OCI-LY7 (cell line): ENCODE results near the gene IFNGR2. TPM values are rescaled to one million over a fixed set of nuclear protein-coding genes. Genes with fewer than 3 reads are reported as not detected.

ENCODE experiments used
- BruUV-seq: library from RNA; stranded (reverse); fragments of 400-500 nt; replicated peaks from 2 replicates; lab custom pipeline; 2021; lab: Mats Ljungman, UMichigan
- CTCF ChIA-PET: fragments of 300-600 bp; sonication (Branson Sonifier 250); formaldehyde crosslinking; loops from one replicate; lab custom pipeline; 2022; ENCODE audit warnings: antibody characterized with exemption; ENCODE audit not compliant: unreplicated experiment; lab: Charles Lee
- POLR2A ChIA-PET: fragments of 300-600 bp; sonication (Branson Sonifier 250); formaldehyde crosslinking; loops from one replicate; lab custom pipeline; 2022; ENCODE audit warnings: antibody characterized with exemption; lab: Charles Lee
- DNase-seq: peaks from one replicate; pipeline ENCODE4 v3.0.0-alpha.2; 2015; ENCODE audit warnings: low spot score
- H2AFZ ChIP-seq: fragments of 200-600 bp; sonication (generic), shearing (Covaris generic); 2 replicates; pipeline ENCODE4 v1.6.1; 2014; ENCODE audit warnings: mild to moderate bottlenecking, antibody characterized with exemption, low read length, moderate library complexity
- H3K27ac ChIP-seq: fragments of 200-600 bp; sonication (generic); 2 replicates; pipeline ENCODE4 v1.5.1; 2014; ENCODE audit warnings: mixed run types, low read depth, mild to moderate bottlenecking, moderate library complexity, low read length, inconsistent platforms; ENCODE audit not compliant: poor library complexity, severe bottlenecking
- H3K36me3 ChIP-seq: fragments of 200-600 bp; sonication (generic); 2 replicates; pipeline ENCODE4 v1.6.1; 2014; ENCODE audit warnings: mild to moderate bottlenecking, antibody characterized with exemption, low read length, moderate library complexity, mixed read lengths; ENCODE audit not compliant: insufficient read depth
- H3K4me1 ChIP-seq: fragments of 200-600 bp; sonication (generic); 2 replicates; pipeline ENCODE4 v1.5.1; 2014; ENCODE audit warnings: mild to moderate bottlenecking, low read length; ENCODE audit not compliant: insufficient read depth, poor library complexity, severe bottlenecking
- H3K4me2 ChIP-seq: fragments of 200-600 bp; sonication (generic); 2 replicates; pipeline ENCODE4 v1.6.1; 2014; ENCODE audit warnings: mild to moderate bottlenecking, low read length
- H3K4me3 ChIP-seq: fragments of 200-600 bp; sonication (generic); 2 replicates; pipeline ENCODE4 v1.5.1; 2014; ENCODE audit warnings: mild to moderate bottlenecking, low read depth, low read length; ENCODE audit not compliant: poor library complexity, severe bottlenecking
- H3K79me2 ChIP-seq: fragments of 200-600 bp; sonication (generic); 2 replicates; pipeline ENCODE4 v1.6.1; 2016; ENCODE audit warnings: low read depth, mild to moderate bottlenecking, low read length, moderate library complexity, mixed read lengths; ENCODE audit not compliant: insufficient read depth
- H3K9me2 ChIP-seq: fragments of 200-600 bp; sonication (generic); 2 replicates; pipeline ENCODE4 v1.6.1; 2016; ENCODE audit warnings: mild to moderate bottlenecking, low read length, mixed read lengths; ENCODE audit not compliant: insufficient read depth
- H3K9me3 ChIP-seq: fragments of 200-600 bp; sonication (generic); 2 replicates; pipeline ENCODE4 v1.6.1; 2014; ENCODE audit warnings: mild to moderate bottlenecking, mixed run types, low read length, mixed read lengths
- H4K20me1 ChIP-seq: fragments of 200-600 bp; sonication (generic); 2 replicates; pipeline ENCODE4 v1.6.1; 2014; ENCODE audit warnings: mild to moderate bottlenecking, antibody characterized with exemption, low read length, moderate library complexity, mixed read lengths; ENCODE audit not compliant: insufficient read depth
- EZH2phosphoT487 ChIP-seq: fragments of 200-600 bp; sonication (generic); IDR thresholded peaks from 2 replicates; pipeline ENCODE4 v1.6.1; 2018; ENCODE audit warnings: low read depth, borderline replicate concordance, mild to moderate bottlenecking, mixed run types, antibody characterized with exemption, low read length, moderate library complexity, mixed read lengths
- intact Hi-C: fragments of 100-400 bp; cut with micrococcal nuclease; formaldehyde crosslinking; loops from one replicate; pipeline ENCODE4 v1.10.0; 2022; ENCODE audit not compliant: unreplicated experiment
- total RNA-seq, 2 experiments: library from RNA; depleted of rRNA in 1 of 2; stranded (reverse); fragments of >200 nt in 1 of 2; shearing (Covaris generic) in 1 of 2; gene quantifications; 2 replicates each; pipeline ENCODE4 v1.2.3, GENCODE V29; 2014 to 2022
- TF ChIP-seq, protein P1 (sequence below): fragments of 200-600 bp; sonication (generic); conservative IDR thresholded peaks from 2 replicates; pipeline ENCODE4 v1.5.1; 2014; ENCODE audit warnings: mild to moderate bottlenecking, antibody characterized with exemption, low read length, moderate library complexity, mixed read lengths

IFNGR2 gene
- total RNA-seq, 2 experiments from 2014 or later, result 70.2 to 86.9 TPM

GRCh38 chr21:33480481-33481103 lies 77.4 kb downstream of the IFNGR2 start:
- intact Hi-C loops, result loop anchor here (1.0 kb wide), 1 partner anchor 62 kb away; the partner anchor contains the start of gene GART
- peak overlapping the region; percentile 19 for H3K27ac ChIP-seq
- peaks cover 14% of the 10 kb centered on the region for H3K4me1 ChIP-seq
- peaks cover 8% of the 10 kb centered on the region; the same call in 1 of the 2 replicates for H3K79me2 ChIP-seq
- peak overlapping the region; percentile 88 for H3K4me3 ChIP-seq
- H3K4me2 ChIP-seq, result peak overlapping the region; percentile 77
- TF ChIP-seq EZH2phosphoT487, result no peak
- TF ChIP-seq, protein P1, sequence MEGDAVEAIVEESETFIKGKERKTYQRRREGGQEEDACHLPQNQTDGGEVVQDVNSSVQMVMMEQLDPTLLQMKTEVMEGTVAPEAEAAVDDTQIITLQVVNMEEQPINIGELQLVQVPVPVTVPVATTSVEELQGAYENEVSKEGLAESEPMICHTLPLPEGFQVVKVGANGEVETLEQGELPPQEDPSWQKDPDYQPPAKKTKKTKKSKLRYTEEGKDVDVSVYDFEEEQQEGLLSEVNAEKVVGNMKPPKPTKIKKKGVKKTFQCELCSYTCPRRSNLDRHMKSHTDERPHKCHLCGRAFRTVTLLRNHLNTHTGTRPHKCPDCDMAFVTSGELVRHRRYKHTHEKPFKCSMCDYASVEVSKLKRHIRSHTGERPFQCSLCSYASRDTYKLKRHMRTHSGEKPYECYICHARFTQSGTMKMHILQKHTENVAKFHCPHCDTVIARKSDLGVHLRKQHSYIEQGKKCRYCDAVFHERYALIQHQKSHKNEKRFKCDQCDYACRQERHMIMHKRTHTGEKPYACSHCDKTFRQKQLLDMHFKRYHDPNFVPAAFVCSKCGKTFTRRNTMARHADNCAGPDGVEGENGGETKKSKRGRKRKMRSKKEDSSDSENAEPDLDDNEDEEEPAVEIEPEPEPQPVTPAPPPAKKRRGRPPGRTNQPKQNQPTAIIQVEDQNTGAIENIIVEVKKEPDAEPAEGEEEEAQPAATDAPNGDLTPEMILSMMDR, result no peak
- H3K36me3 ChIP-seq, result no peaks in the 10 kb centered on the region
- H2AFZ ChIP-seq, result peak overlapping the region; percentile 86
- H3K9me3 ChIP-seq, result no peaks in the 10 kb centered on the region
- no peaks in the 10 kb centered on the region for H3K9me2 ChIP-seq
- TSS peak; percentile 85 for BruUV-seq
- no peaks in the 10 kb centered on the region for H4K20me1 ChIP-seq
- ChIA-PET POLR2A (interaction anchor here (0.6 to 4.1 kb wide), 14 partner anchors 10 to 705 kb away, joined by 3 to 43 read pairs (median 4); partner anchors contain the start of genes DNAJC28 and DONSON), CTCF (interaction anchor here (0.7 to 1.2 kb wide), 5 partner anchors 8 to 79 kb away, joined by 3 to 5 read pairs (median 4); partner anchors contain the start of gene DNAJC28)
- no peak for DNase-seq

GRCh38 chr21:33481314-33481943 lies 78.2 kb downstream of the IFNGR2 start:
- Histone ChIP-seq H3K79me2 (peaks cover 8% of the 10 kb centered on the region; the same call in 1 of the 2 replicates), H3K36me3 (no peaks in the 10 kb centered on the region), H2AFZ (no peak overlapping the region), H4K20me1 (no peaks in the 10 kb centered on the region), H3K4me2 (no peak overlapping the region), H3K4me1 (peaks cover 14% of the 10 kb centered on the region), H3K9me2 (no peaks in the 10 kb centered on the region), H3K4me3 (no peak overlapping the region), H3K27ac (no peak overlapping the region), H3K9me3 (no peaks in the 10 kb centered on the region)
- TF ChIP-seq EZH2phosphoT487, result no peak
- TF ChIP-seq, protein P1, result no peak
- CTCF ChIA-PET, result no interaction called here
- POLR2A ChIA-PET, result interaction anchor here (0.7 to 4.1 kb wide), 4 partner anchors 9 to 39 kb away, joined by 3 to 43 read pairs (median 6); partner anchors contain the start of gene DNAJC28
- BruUV-seq, result no TSS peak
- intact Hi-C loops, result no loop called here
- DNase-seq, result no peak

Other genes with a start within 250 kb of the IFNGR2 start
- gene IFNAR2, start 173.5 kb upstream of the IFNGR2 start, total RNA-seq (2014; rRNA removed; shearing (Covaris generic)), result 22.1 and 24.8 TPM in 2 replicates
- 93.5 and 114 TPM in 2 replicates for gene IFNAR2, start 173.5 kb upstream of the IFNGR2 start, total RNA-seq (2022)
- gene IL10RB, start 137.0 kb upstream of the IFNGR2 start, total RNA-seq (2014; rRNA removed; shearing (Covaris generic)), result 44.3 and 48.0 TPM in 2 replicates
- gene IL10RB, start 137.0 kb upstream of the IFNGR2 start, total RNA-seq (2022), result 48.3 and 54.5 TPM in 2 replicates
- 17.0 and 18.1 TPM in 2 replicates for gene IFNAR1, start 78.4 kb upstream of the IFNGR2 start, total RNA-seq (2014; rRNA removed; shearing (Covaris generic))
- gene IFNAR1, start 78.4 kb upstream of the IFNGR2 start, total RNA-seq (2022), result 60.8 and 65.2 TPM in 2 replicates
- 18.9 and 30.3 TPM in 2 replicates for gene TMEM50B, start 76.6 kb downstream of the IFNGR2 start, total RNA-seq (2014; rRNA removed; shearing (Covaris generic))
- gene TMEM50B, start 76.6 kb downstream of the IFNGR2 start, total RNA-seq (2022), result 24.4 and 25.0 TPM in 2 replicates
- gene DNAJC28, start 88.3 kb downstream of the IFNGR2 start, total RNA-seq (2014; rRNA removed; shearing (Covaris generic)), result 0.44 and 1.3 TPM in 2 replicates
- gene DNAJC28, start 88.3 kb downstream of the IFNGR2 start, total RNA-seq (2022), result 0.95 and 1.1 TPM in 2 replicates
- gene GART, start 138.7 kb downstream of the IFNGR2 start, total RNA-seq (2014; rRNA removed; shearing (Covaris generic)), result 104 and 112 TPM in 2 replicates
- 179 and 198 TPM in 2 replicates for gene GART, start 138.7 kb downstream of the IFNGR2 start, total RNA-seq (2022)
- gene SON, start 139.6 kb downstream of the IFNGR2 start, total RNA-seq (2014; rRNA removed; shearing (Covaris generic)), result 243 and 335 TPM in 2 replicates
- gene SON, start 139.6 kb downstream of the IFNGR2 start, total RNA-seq (2022), result 337 and 352 TPM in 2 replicates
- gene DONSON, start 185.3 kb downstream of the IFNGR2 start, total RNA-seq (2014; rRNA removed; shearing (Covaris generic)), result 35.8 and 48.4 TPM in 2 replicates
- 41.3 and 53.4 TPM in 2 replicates for gene DONSON, start 185.3 kb downstream of the IFNGR2 start, total RNA-seq (2022)
- gene CRYZL1, start 238.3 kb downstream of the IFNGR2 start, total RNA-seq (2014; rRNA removed; shearing (Covaris generic)), result 19.8 and 26.4 TPM in 2 replicates
- 37.9 and 40.0 TPM in 2 replicates for gene CRYZL1, start 238.3 kb downstream of the IFNGR2 start, total RNA-seq (2022)
- 0.60 and 5.4 TPM in 2 replicates for gene ITSN1, start 239.1 kb downstream of the IFNGR2 start, total RNA-seq (2014; rRNA removed; shearing (Covaris generic))
- gene ITSN1, start 239.1 kb downstream of the IFNGR2 start, total RNA-seq (2022), result 4.8 and 5.9 TPM in 2 replicates